Left ventricle myocardium inferior (tissue), 1 donor: ENCODE measurements around the gene HERC6. TPM values are rescaled to one million over a fixed set of nuclear protein-coding genes. Genes with fewer than 3 reads are reported as not detected.

ENCODE experiments used
- DNase-seq: peaks from one replicate; pipeline ENCODE4 v3.0.0-alpha.2; 2020
- H3K27ac ChIP-seq: fragments of 200-600 bp; replicated peaks from 2 replicates; pipeline ENCODE4 v1.8.0; 2021
- H3K27me3 ChIP-seq: fragments of 200-600 bp; 2 replicates; pipeline ENCODE4 v1.8.0; 2021; ENCODE audit warnings: low read depth
- H3K36me3 ChIP-seq: fragments of 200-600 bp; 2 replicates; pipeline ENCODE4 v1.8.0; 2021
- H3K4me1 ChIP-seq: fragments of 200-600 bp; 2 replicates; pipeline ENCODE4 v1.8.0; 2021
- H3K4me3 ChIP-seq: fragments of 200-600 bp; 2 replicates; pipeline ENCODE4 v1.8.0; 2021; ENCODE audit warnings: mild to moderate bottlenecking, moderate library complexity
- H3K9me3 ChIP-seq: fragments of 200-600 bp; replicated peaks from 2 replicates; pipeline ENCODE4 v1.8.0; 2021
- intact Hi-C: fragments of 100-400 bp; cut with micrococcal nuclease; formaldehyde crosslinking; loops from one replicate; pipeline ENCODE4 v1.11.0; 2022
- total RNA-seq: library from RNA; stranded (reverse); fragmentation: NEBNext Ultra II Directional; extraction: Animal tissue kit (Norgen Biotek cat#: 25700); gene quantifications from one replicate; pipeline ENCODE4 v1.2.1, GENCODE V29; 2021
- TF ChIP-seq, protein P1 (sequence below): fragments of 200-600 bp; IDR thresholded peaks from 2 replicates; pipeline ENCODE4 v1.8.0; 2021; ENCODE audit warnings: antibody characterized with exemption, mild to moderate bottlenecking, borderline replicate concordance
- donor health status: DM: no; HTN: yes; CAD: no; lungs with severe emphysema.

The HERC6 gene
- total RNA-seq, 1 donor from 2014 or later: 9.3 TPM

DNA sequence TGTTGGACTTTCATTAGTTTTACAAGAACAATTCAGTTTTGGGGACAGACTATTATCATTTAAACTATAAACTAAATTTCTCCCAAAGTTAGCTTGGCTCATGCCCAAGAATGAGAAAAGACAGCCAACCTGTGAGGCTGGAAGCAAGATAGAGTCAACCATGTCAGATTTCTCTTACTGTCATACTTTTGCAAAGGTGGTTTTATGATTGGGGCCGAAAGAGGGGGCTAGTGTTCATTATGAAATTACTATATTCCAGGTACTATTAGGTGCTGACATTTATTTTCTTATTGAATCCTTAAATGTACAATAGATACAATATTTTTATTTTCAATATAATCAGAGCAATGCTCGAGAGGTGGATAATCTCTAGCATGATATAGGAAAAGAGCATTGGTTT lies 30.6 kb downstream of the HERC6 start:
- no peak for DNase-seq
- H3K9me3 ChIP-seq: no peaks in the 10 kb centered on the region
- no peak overlapping the region for H3K4me3 ChIP-seq
- H3K36me3 ChIP-seq: peaks cover 43% of the 10 kb centered on the region
- intact Hi-C loops: no loop called here
- TF ChIP-seq, protein P1, sequence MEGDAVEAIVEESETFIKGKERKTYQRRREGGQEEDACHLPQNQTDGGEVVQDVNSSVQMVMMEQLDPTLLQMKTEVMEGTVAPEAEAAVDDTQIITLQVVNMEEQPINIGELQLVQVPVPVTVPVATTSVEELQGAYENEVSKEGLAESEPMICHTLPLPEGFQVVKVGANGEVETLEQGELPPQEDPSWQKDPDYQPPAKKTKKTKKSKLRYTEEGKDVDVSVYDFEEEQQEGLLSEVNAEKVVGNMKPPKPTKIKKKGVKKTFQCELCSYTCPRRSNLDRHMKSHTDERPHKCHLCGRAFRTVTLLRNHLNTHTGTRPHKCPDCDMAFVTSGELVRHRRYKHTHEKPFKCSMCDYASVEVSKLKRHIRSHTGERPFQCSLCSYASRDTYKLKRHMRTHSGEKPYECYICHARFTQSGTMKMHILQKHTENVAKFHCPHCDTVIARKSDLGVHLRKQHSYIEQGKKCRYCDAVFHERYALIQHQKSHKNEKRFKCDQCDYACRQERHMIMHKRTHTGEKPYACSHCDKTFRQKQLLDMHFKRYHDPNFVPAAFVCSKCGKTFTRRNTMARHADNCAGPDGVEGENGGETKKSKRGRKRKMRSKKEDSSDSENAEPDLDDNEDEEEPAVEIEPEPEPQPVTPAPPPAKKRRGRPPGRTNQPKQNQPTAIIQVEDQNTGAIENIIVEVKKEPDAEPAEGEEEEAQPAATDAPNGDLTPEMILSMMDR: no peak
- H3K27me3 ChIP-seq: no peaks in the 10 kb centered on the region
- no peak overlapping the region for H3K27ac ChIP-seq
- no peaks in the 10 kb centered on the region for H3K4me1 ChIP-seq

DNA sequence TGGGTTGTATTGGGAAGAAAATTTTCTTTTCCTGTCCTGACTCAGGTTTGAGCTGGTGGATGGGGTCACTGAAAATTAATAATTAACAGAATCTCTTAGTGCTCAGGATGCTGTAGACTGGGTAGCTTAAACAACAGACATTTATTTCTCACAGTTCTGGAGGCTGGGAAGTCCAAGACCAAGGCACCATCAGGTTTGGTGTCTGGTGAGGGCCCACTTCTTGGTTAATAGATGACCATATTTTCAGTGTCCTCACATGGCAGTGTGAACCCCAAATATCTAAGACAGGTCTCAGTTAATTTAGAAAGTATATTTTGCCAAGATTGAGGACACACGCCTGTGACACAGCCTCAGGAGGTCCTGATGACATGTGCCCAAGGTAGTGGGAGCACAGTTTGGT lies 31.1 kb downstream of the HERC6 start:
- TF ChIP-seq, protein P1: no peak

DNA sequence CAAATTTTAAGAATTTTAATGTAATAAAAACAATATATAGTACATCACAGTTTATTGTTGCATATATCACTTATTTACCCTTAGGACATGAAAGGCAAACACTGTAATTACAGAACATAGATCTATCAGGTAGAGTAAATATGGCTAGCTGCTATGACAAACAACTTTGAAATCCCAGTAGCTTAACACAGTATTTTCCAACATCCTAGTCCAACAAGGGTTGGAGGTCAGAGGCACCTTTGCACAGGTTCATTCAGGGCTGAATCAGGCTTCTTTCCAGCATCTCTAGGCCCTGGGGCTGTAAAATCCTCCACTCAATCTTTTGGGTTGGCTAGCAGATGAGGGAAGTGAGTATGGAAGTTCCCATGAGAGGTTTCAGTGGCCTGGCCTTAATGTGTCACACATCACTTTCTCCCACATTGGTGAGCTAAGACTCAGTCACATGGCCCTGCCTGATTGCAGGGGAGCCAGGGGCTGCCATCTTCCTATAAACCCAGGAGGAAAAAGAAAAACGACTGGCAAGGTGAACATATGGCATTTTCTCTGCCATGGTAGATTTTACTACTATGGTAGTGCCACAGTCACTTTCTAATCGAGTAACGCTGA lies 32.9 kb downstream of the HERC6 start:
- no peak for DNase-seq
- no peaks in the 10 kb centered on the region for H3K4me1 ChIP-seq
- no peak overlapping the region for H3K27ac ChIP-seq
- no peaks in the 10 kb centered on the region for H3K27me3 ChIP-seq
- no peak overlapping the region for H3K4me3 ChIP-seq
- TF ChIP-seq, protein P1: no peak
- H3K9me3 ChIP-seq: no peaks in the 10 kb centered on the region
- peaks cover 39% of the 10 kb centered on the region for H3K36me3 ChIP-seq
- intact Hi-C loops: no loop called here

More for the DNA sequence above, 31.1 kb downstream of the HERC6 start:
- Histone ChIP-seq H3K27ac (no peak overlapping the region), H3K36me3 (peaks cover 48% of the 10 kb centered on the region), H3K9me3 (no peaks in the 10 kb centered on the region), H3K4me1 (no peaks in the 10 kb centered on the region), H3K27me3 (no peaks in the 10 kb centered on the region), H3K4me3 (no peak overlapping the region)
- no peak for DNase-seq
- intact Hi-C loops: no loop called here

DNA sequence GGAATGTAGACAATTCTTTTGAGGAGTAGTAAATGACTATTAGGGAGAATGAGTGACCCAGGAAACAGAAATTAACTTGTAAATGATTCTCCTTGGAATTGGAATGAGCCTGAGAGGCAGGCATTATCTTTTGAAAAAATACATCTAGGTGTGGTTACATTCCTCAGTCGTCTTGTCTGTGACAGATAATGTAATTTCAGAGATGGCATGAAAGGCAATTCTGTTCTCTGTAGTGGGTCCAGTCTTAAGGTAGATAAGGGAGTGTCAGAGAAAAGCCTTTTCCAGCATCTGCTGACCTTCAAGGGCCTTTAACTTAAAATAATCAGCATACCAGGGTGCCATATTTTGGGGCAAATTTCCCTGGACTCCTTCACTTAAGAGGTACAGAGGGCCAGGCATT lies 35.1 kb downstream of the HERC6 start:
- H3K36me3 ChIP-seq: peaks cover 39% of the 10 kb centered on the region
- no peaks in the 10 kb centered on the region for H3K9me3 ChIP-seq
- TF ChIP-seq, protein P1: no peak
- no peaks in the 10 kb centered on the region for H3K4me1 ChIP-seq
- intact Hi-C loops: no loop called here
- no peak overlapping the region for H3K27ac ChIP-seq
- no peaks in the 10 kb centered on the region for H3K27me3 ChIP-seq
- no peak for DNase-seq
- no peak overlapping the region for H3K4me3 ChIP-seq

DNA sequence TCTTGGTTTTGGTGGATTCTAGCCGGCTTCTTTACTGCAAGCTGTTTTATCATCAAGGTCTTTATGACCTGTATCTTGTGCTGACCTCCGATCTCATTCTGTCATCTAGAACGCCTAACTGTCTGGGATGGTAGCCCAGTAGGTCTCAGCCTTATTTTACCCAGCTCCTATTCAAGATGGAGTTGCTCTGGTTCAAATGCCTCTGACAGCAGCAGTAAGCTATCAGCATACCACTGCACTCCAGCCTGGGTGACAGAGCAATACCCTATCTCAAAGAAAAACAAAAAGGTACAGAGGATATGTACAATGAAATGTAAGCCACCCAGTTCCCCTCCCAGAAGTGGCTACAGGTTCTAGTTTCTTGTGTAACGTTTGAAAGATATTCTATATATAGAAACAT lies 36.1 kb downstream of the HERC6 start:
- Histone ChIP-seq H3K4me1 (no peaks in the 10 kb centered on the region), H3K9me3 (no peaks in the 10 kb centered on the region), H3K4me3 (no peak overlapping the region), H3K27ac (no peak overlapping the region), H3K27me3 (no peaks in the 10 kb centered on the region), H3K36me3 (peaks cover 33% of the 10 kb centered on the region)
- intact Hi-C loops: no loop called here
- TF ChIP-seq, protein P1: no peak
- no peak for DNase-seq
